ENCODE measurements around the gene OR2AG2.
"Not testable (repeated sequence)": the region's sequence is repeated elsewhere in the genome, so short reads cannot be mapped to it uniquely, and the experiment has no call there.

Gene OR2AG2

GRCh38 chr11:6771926-6772893 is at the start of gene OR2AG2:
TSS of gene OR2AG2 (minus strand) at chr11:6771976. CDS start at chr11:6768957, 3,019 bp downstream.
- DNase-seq (ENCODE audit: low read depth in 2 of 2): no peak

- DNase-seq (ENCODE audit: low read depth in 2 of 2): no peak
Observed at GRCh38 chr11:6818967-6819366, 47.2 kb upstream of the OR2AG2 start.

GRCh38 chr11:6817694-6818093 is 45.9 kb upstream of the OR2AG2 start:
- no peak for DNase-seq (ENCODE audit: low read depth in 2 of 2)

- no peak for DNase-seq (ENCODE audit: low read depth in 2 of 2)
Observed at GRCh38 chr11:6813656-6814055, 41.9 kb upstream of the OR2AG2 start.

- peak; percentile 12 for DNase-seq (ENCODE audit: low read depth in 2 of 2)
Observed at GRCh38 chr11:6812390-6813005, 40.7 kb upstream of the OR2AG2 start.

- not testable (repeated sequence) for DNase-seq (ENCODE audit: low read depth in 2 of 2)
Observed at GRCh38 chr11:6801075-6801474, 29.3 kb upstream of the OR2AG2 start.

- no peak for DNase-seq (ENCODE audit: low read depth in 2 of 2)
Observed at GRCh38 chr11:6799402-6799801, 27.6 kb upstream of the OR2AG2 start, which contains the start of gene OR6A2. TSS of gene OR6A2 (minus strand) at chr11:6799689. CDS start at chr11:6795708, 3,981 bp downstream.

- DNase-seq (ENCODE audit: low read depth in 2 of 2): no peak
Observed at GRCh38 chr11:6794639-6795038, 22.9 kb upstream of the OR2AG2 start.

GRCh38 chr11:6790546-6790945 is 18.8 kb upstream of the OR2AG2 start:
- DNase-seq (ENCODE audit: low read depth in 2 of 2): no peak

- DNase-seq (ENCODE audit: low read depth in 2 of 2): no peak
Observed at GRCh38 chr11:6782720-6783119, 10.9 kb upstream of the OR2AG2 start, which contains the start of gene OR2AG1. TSS of gene OR2AG1 (plus strand) at chr11:6783020. CDS start at chr11:6785038, 2,018 bp downstream.

GRCh38 chr11:6780829-6781228 is 9.1 kb upstream of the OR2AG2 start:
- DNase-seq (ENCODE audit: low read depth in 2 of 2): no peak

- no peak for DNase-seq (ENCODE audit: low read depth in 2 of 2)
Observed at GRCh38 chr11:6778518-6778917, 6.7 kb upstream of the OR2AG2 start.

GRCh38 chr11:6757373-6757967 is 14.3 kb downstream of the OR2AG2 start:
- DNase-seq (ENCODE audit: low read depth in 2 of 2): peak in 1 of 2 experiments; percentile 24

GRCh38 chr11:6755953-6756347 is 15.8 kb downstream of the OR2AG2 start:
- DNase-seq (ENCODE audit: low read depth in 2 of 2): no peak

- no peak for DNase-seq (ENCODE audit: low read depth in 2 of 2)
Observed at GRCh38 chr11:6755303-6755952, 16.3 kb downstream of the OR2AG2 start.

GRCh38 chr11:6747097-6747668 is 24.6 kb downstream of the OR2AG2 start:
- no peak for DNase-seq (ENCODE audit: low read depth in 2 of 2)

GRCh38 chr11:6746626-6747025 is 25.1 kb downstream of the OR2AG2 start:
- no peak for DNase-seq (ENCODE audit: low read depth in 2 of 2)

- no peak for DNase-seq (ENCODE audit: low read depth in 2 of 2)
Observed at GRCh38 chr11:6746086-6746618, 25.6 kb downstream of the OR2AG2 start.

- no peak for DNase-seq (ENCODE audit: low read depth in 2 of 2)
Observed at GRCh38 chr11:6745465-6746015, 26.2 kb downstream of the OR2AG2 start.

GRCh38 chr11:6745018-6745417 is 26.8 kb downstream of the OR2AG2 start:
- DNase-seq (ENCODE audit: low read depth in 2 of 2): no peak

GRCh38 chr11:6742260-6742659 is 29.5 kb downstream of the OR2AG2 start:
- DNase-seq (ENCODE audit: low read depth in 2 of 2): no peak
